T-cell (primary cell): Measurements from ENCODE around the gene SLC16A3. TPM values are rescaled to one million over a fixed set of nuclear protein-coding genes. Genes with fewer than 3 reads are reported as not detected.

Experiments used
- total RNA-seq, 35 experiments: library from RNA in 6 of 35; stranded (reverse) in 6 of 35; fragments of 120-200 nt in 1 of 35; gene quantifications; one replicate each; pipeline versions ENCODE4 v1.2.1 to v1.2.4 and lab custom pipeline; 2013 to 2026

The SLC16A3 gene
- total RNA-seq, 5 donors from 2014 or later (not counting 1 experiment from before 2014, with no cell fraction given), result 31.9 to 47.3 (median 40.9) TPM

Other genes starting within 250 kb of the SLC16A3 start
- gene CENPX, start 206.2 kb upstream of the SLC16A3 start, total RNA-seq, result 10 to 100 TPM; 26.7 to 47.8 (median 43.7) TPM
- gene LRRC45, start 205.7 kb upstream of the SLC16A3 start, total RNA-seq, result 10 to 100 TPM; 13.3 to 28.5 (median 22.3) TPM
- gene RAC3, start 197.4 kb upstream of the SLC16A3 start, total RNA-seq, result 1 to 10 TPM; 1.1 to 5.4 (median 3.6) TPM
- 100 to 1,000 TPM in 1 of 5 donors, 10 to 100 TPM in 4; 70.4 to 111 (median 96.1) TPM for gene DCXR, start 191.3 kb upstream of the SLC16A3 start, total RNA-seq
- gene RFNG, start 177.2 kb upstream of the SLC16A3 start, total RNA-seq, result 10 to 100 TPM; 31.5 to 38.6 (median 35.2) TPM
- gene GPS1, start 177.1 kb upstream of the SLC16A3 start, total RNA-seq, result 100 to 1,000 TPM in 2 of 5 donors, 10 to 100 TPM in 3; 75.3 to 117 (median 98.0) TPM
- gene DUS1L, start 163.2 kb upstream of the SLC16A3 start, total RNA-seq, result 100 to 1,000 TPM; 137 to 186 (median 177) TPM
- gene FASN, start 130.8 kb upstream of the SLC16A3 start, total RNA-seq, result 100 to 1,000 TPM in 2 of 5 donors, 10 to 100 TPM in 3; 48.2 to 144 (median 52.5) TPM
- gene CCDC57, start 16.2 kb upstream of the SLC16A3 start, total RNA-seq, result 100 to 1,000 TPM in 3 of 5 donors, 10 to 100 TPM in 2; 86.4 to 127 (median 103) TPM
- 100 to 1,000 TPM; 177 to 273 (median 194) TPM for gene CSNK1D, start 44.7 kb downstream of the SLC16A3 start, total RNA-seq
- gene CD7, start 88.6 kb downstream of the SLC16A3 start, total RNA-seq, result 100 to 1,000 TPM; 104 to 265 (median 135) TPM
- gene SECTM1, start 104.7 kb downstream of the SLC16A3 start, total RNA-seq, result 1 to 10 TPM; 1.3 to 5.1 (median 4.4) TPM
- not detected for gene TEX19, start 130.2 kb downstream of the SLC16A3 start, total RNA-seq
- gene UTS2R, start 142.7 kb downstream of the SLC16A3 start, total RNA-seq, result not detected
- 100 to 1,000 TPM in 3 of 5 donors, 10 to 100 TPM in 2; 51.2 to 128 (median 113) TPM for gene HEXD, start 189.3 kb downstream of the SLC16A3 start, total RNA-seq
- gene OGFOD3, start 189.5 kb downstream of the SLC16A3 start, total RNA-seq, result 10 to 100 TPM; 22.0 to 32.2 (median 29.2) TPM
- gene CYBC1, start 221.7 kb downstream of the SLC16A3 start, total RNA-seq, result 100 to 1,000 TPM; 148 to 274 (median 262) TPM
- gene NARF, start 229.7 kb downstream of the SLC16A3 start, total RNA-seq, result 100 to 1,000 TPM in 3 of 5 donors, 10 to 100 TPM in 2; 85.7 to 113 (median 101) TPM